GM19324 (cell line): Measurements from ENCODE around the gene SUGP2.

Experiments
- ATAC-seq: cut with Tn5 transposase; IDR thresholded peaks from one replicate; pipeline ENCODE4 v1.9.1; 2021; ENCODE audit warnings: mild to moderate bottlenecking, moderate library complexity; ENCODE audit not compliant: unreplicated experiment, low FRiP score

SUGP2 gene

GRCh38 chr19:19033426-19034203 is at the start of gene SUGP2, which contains the start of gene ARMC6:
SUGP2 (minus strand) TSS chr19:19033517; CDS start chr19:19031071, 2,446 bp downstream.
ARMC6 (plus strand) TSS chr19:19033603; CDS start chr19:19034210, 607 bp downstream.
- ATAC-seq, result peak; percentile 84

- ATAC-seq, result no peak
Measured at GRCh38 chr19:19081642-19082151, 48.4 kb upstream of the SUGP2 start.

GRCh38 chr19:19079571-19079970 is 46.3 kb upstream of the SUGP2 start:
- ATAC-seq, result no peak

GRCh38 chr19:19078801-19079200 is 45.5 kb upstream of the SUGP2 start:
- no peak for ATAC-seq

- ATAC-seq, result no peak
Measured at GRCh38 chr19:19077103-19077502, 43.8 kb upstream of the SUGP2 start.

GRCh38 chr19:19076476-19076875 is 43.2 kb upstream of the SUGP2 start:
- no peak for ATAC-seq

GRCh38 chr19:19075126-19075525 is 41.8 kb upstream of the SUGP2 start:
- no peak for ATAC-seq

GRCh38 chr19:19074196-19074882 is 41.0 kb upstream of the SUGP2 start:
- ATAC-seq, result no peak

- no peak for ATAC-seq
Measured at GRCh38 chr19:19071897-19072296, 38.6 kb upstream of the SUGP2 start.

GRCh38 chr19:19068659-19069654 is 35.6 kb upstream of the SUGP2 start:
- ATAC-seq, result no peak

GRCh38 chr19:19067276-19068072 is 34.2 kb upstream of the SUGP2 start:
- no peak for ATAC-seq

- ATAC-seq, result no peak
Measured at GRCh38 chr19:19064811-19065745, 31.8 kb upstream of the SUGP2 start.

GRCh38 chr19:19064098-19064722 is 30.9 kb upstream of the SUGP2 start:
- no peak for ATAC-seq

GRCh38 chr19:19063183-19064097 is 30.1 kb upstream of the SUGP2 start, which contains the start of gene SLC25A42:
SLC25A42 (plus strand) TSS chr19:19063994; CDS start chr19:19096125, 32,131 bp downstream.
- ATAC-seq, result peak; percentile 95

- ATAC-seq, result no peak
Measured at GRCh38 chr19:19062454-19063182, 29.3 kb upstream of the SUGP2 start.

- ATAC-seq, result no peak
Measured at GRCh38 chr19:19061506-19061905, 28.2 kb upstream of the SUGP2 start.
